PFSK-1 (cell line): ENCODE data around the gene OR10H3.

Source experiments
- FOXP2 ChIP-seq: optimal IDR thresholded peaks from 2 replicates; pipeline ENCODE3; 2011; ENCODE audit warnings: borderline replicate concordance, control low read depth, inconsistent platforms; ENCODE audit not compliant: insufficient read depth; ENCODE audit errors: extremely low read length, extremely low read depth
- POLR2AphosphoS5 ChIP-seq: IDR thresholded peaks from 2 replicates; pipeline ENCODE4 v1.6.1; 2012; ENCODE audit warnings: low read depth, mild to moderate bottlenecking, control low read depth, low read length, moderate library complexity
- SIN3A ChIP-seq: IDR thresholded peaks from 2 replicates; pipeline ENCODE4 v1.6.1; 2012; ENCODE audit warnings: mild to moderate bottlenecking, low read length, moderate library complexity, borderline replicate concordance; ENCODE audit not compliant: insufficient read depth
- TAF1 ChIP-seq: IDR thresholded peaks from 2 replicates; pipeline ENCODE4 v1.6.1; 2012; ENCODE audit warnings: low read length, control low read depth, borderline replicate concordance; ENCODE audit not compliant: insufficient read depth
- TF ChIP-seq, protein P1 (sequence below), 2 experiments: IDR thresholded peaks; 2 replicates each; pipeline versions ENCODE4 v1.6.1 to v1.8.0; 2011 to 2012; ENCODE audit warnings: low read depth in 2 of 2, low read length in 2 of 2, control low read depth in 1 of 2, inconsistent platforms in 1 of 2, mild to moderate bottlenecking in 1 of 2, moderate library complexity in 1 of 2; ENCODE audit not compliant: insufficient read depth in 1 of 2

DNA sequence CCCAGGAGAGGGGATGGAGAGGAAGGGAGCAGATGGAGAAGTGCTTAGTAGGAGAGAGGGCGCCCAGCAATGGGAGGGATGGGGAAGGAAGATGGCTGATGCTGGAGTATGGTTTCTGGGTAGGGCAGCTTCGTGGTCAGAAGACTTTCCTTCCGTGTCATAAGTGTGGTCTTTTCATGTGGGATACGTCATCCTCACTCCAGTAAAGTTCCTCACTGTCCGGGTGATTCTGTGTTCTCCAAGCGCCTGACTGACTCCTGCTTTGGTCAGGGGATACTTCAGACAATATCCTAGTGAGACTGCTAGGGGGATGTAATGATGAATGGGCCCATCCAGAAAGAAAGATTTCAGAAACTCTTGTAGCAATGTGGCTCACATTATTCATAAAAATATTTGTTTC is 3.9 kb upstream of the OR10H3 start:
- TF ChIP-seq POLR2AphosphoS5 (no peak), TAF1 (no peak), SIN3A (no peak), FOXP2 (no peak)
- TF ChIP-seq, protein P1, sequence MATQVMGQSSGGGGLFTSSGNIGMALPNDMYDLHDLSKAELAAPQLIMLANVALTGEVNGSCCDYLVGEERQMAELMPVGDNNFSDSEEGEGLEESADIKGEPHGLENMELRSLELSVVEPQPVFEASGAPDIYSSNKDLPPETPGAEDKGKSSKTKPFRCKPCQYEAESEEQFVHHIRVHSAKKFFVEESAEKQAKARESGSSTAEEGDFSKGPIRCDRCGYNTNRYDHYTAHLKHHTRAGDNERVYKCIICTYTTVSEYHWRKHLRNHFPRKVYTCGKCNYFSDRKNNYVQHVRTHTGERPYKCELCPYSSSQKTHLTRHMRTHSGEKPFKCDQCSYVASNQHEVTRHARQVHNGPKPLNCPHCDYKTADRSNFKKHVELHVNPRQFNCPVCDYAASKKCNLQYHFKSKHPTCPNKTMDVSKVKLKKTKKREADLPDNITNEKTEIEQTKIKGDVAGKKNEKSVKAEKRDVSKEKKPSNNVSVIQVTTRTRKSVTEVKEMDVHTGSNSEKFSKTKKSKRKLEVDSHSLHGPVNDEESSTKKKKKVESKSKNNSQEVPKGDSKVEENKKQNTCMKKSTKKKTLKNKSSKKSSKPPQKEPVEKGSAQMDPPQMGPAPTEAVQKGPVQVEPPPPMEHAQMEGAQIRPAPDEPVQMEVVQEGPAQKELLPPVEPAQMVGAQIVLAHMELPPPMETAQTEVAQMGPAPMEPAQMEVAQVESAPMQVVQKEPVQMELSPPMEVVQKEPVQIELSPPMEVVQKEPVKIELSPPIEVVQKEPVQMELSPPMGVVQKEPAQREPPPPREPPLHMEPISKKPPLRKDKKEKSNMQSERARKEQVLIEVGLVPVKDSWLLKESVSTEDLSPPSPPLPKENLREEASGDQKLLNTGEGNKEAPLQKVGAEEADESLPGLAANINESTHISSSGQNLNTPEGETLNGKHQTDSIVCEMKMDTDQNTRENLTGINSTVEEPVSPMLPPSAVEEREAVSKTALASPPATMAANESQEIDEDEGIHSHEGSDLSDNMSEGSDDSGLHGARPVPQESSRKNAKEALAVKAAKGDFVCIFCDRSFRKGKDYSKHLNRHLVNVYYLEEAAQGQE (IDR thresholded peaks at IDR 0.05; ENCODE audit: insufficient read depth in 1 of 2, low read depth in 2 of 2, low read length in 2 of 2), result no peak
